ENCODE results near the gene TMEM44. TPM values are rescaled to one million over a fixed set of nuclear protein-coding genes. Genes with fewer than 3 reads are reported as not detected.

The TMEM44 gene
- total and polyA plus RNA-seq, 9 of the 15 experiments (the other 6 are each of a cell fraction or from before 2014, with no cell fraction given), result 0.53 to 18.1 (median 11.3) TPM

GRCh38 chr3:194574639-194575483 is 58.4 kb downstream of the TMEM44 start (continued):
- no peak for TF ChIP-seq HSF4 (CRISPR knock-in tag; IDR thresholded peaks at IDR 0.05; ENCODE audit: borderline replicate concordance)
- no peak for TF ChIP-seq ZNF778 (CRISPR knock-in tag; IDR thresholded peaks at IDR 0.05)
- peak; percentile 43; the same call in 1 of the 2 replicates for TF ChIP-seq PHF21A (IDR thresholded peaks at IDR 0.05; ENCODE audit: borderline replicate concordance, low read depth)
- TF ChIP-seq ZSCAN29 (IDR thresholded peaks at IDR 0.05), result no peak
- TF ChIP-seq GTF2E2 (tag; IDR thresholded peaks at IDR 0.05), result 0 out of 2 replicates have a peak, but pooled peaks have one; percentile 39
- TF ChIP-seq PBX2 (CRISPR knock-in tag; IDR thresholded peaks at IDR 0.05; ENCODE audit: low read depth), result no peak
- peak; percentile 58; the same call in 1 of the 2 replicates for TF ChIP-seq PBX2 (tag; conservative IDR thresholded peaks at IDR 0.05; ENCODE audit: low read depth)
- no peak for TF ChIP-seq RUNX1 (IDR thresholded peaks at IDR 0.05; ENCODE audit: low read depth)
- peak; percentile 43; the same call in 1 of the 2 replicates for TF ChIP-seq HMG20A (CRISPR knock-in tag; conservative IDR thresholded peaks at IDR 0.05)
- TF ChIP-seq ZBTB7A (IDR thresholded peaks at IDR 0.05; ENCODE audit: borderline replicate concordance, control insufficient read depth, low read depth, low read length), result no peak
- no peak for TF ChIP-seq PATZ1 (CRISPR knock-in tag; IDR thresholded peaks at IDR 0.05; ENCODE audit: borderline replicate concordance)
- peak; percentile 51; the same call in 1 of the 2 replicates for TF ChIP-seq NFE2 (IDR thresholded peaks at IDR 0.05; ENCODE audit: low read depth)
- TF ChIP-seq NR2C2 (CRISPR knock-in tag; IDR thresholded peaks at IDR 0.05), result no peak
- TF ChIP-seq NR2C2 (tag; IDR thresholded peaks at IDR 0.05), result 0 out of 2 replicates have a peak, but pooled peaks have one; percentile 28
- 0 out of 6 replicates have a peak, but pooled peaks of 2 of the 3 experiments have one; percentile 7 to 10 for TF ChIP-seq CTCF (IDR thresholded peaks at IDR 0.05 in 2 of 3, conservative IDR thresholded peaks at IDR 0.05 in 1 of 3; ENCODE audit: insufficient read depth in 2 of 3, low read depth in 1 of 3, low read length in 3 of 3)
- no peak for TF ChIP-seq PTBP1 (IDR thresholded peaks at IDR 0.05; ENCODE audit: low read depth, low read length)
- no peak for TF ChIP-seq ATF2 (CRISPR knock-in tag; IDR thresholded peaks at IDR 0.05)
- no peak for TF ChIP-seq ZNF444 (CRISPR knock-in tag; IDR thresholded peaks at IDR 0.05)
- TF ChIP-seq MYBL2 (IDR thresholded peaks at IDR 0.05; ENCODE audit: low read depth), result no peak
- TF ChIP-seq MYBL2 (CRISPR knock-in tag; IDR thresholded peaks at IDR 0.05; ENCODE audit: borderline replicate concordance), result no peak
